Aorta (tissue), 5 donors: ENCODE results near the gene TPST2. TPM values are rescaled to one million over a fixed set of nuclear protein-coding genes. Genes with fewer than 3 reads are reported as not detected.

Experiments
- ATAC-seq: fragments of 200-7000 bp; cut with Tn5 transposase; one replicate; pipeline ENCODE4 v1.9.1; 2022; ENCODE audit warnings: moderate library complexity; ENCODE audit not compliant: low FRiP score
- DNase-seq, 2 donors: peaks; one replicate each; pipeline ENCODE4 v3.0.0-alpha.2; 2020
- H3K27ac ChIP-seq, 2 donors: one replicate each; pipeline ENCODE4 v1.5.1; 2013; ENCODE audit warnings: low read length in 2 of 2, mild to moderate bottlenecking in 2 of 2, moderate library complexity in 2 of 2, control low read depth in 1 of 2, inconsistent platforms in 1 of 2, low read depth in 1 of 2
- H3K27me3 ChIP-seq, 2 donors: one replicate each; pipeline ENCODE4 v1.6.1; 2013; ENCODE audit warnings: control low read depth in 1 of 2, low read length in 1 of 2, mild to moderate bottlenecking in 1 of 2, moderate library complexity in 1 of 2; ENCODE audit not compliant: insufficient read depth in 2 of 2, control insufficient read depth in 1 of 2
- H3K36me3 ChIP-seq, 2 donors: one replicate each; pipeline ENCODE4 v1.6.1; 2013; ENCODE audit warnings: control low read depth in 1 of 2, low read length in 1 of 2, mild to moderate bottlenecking in 1 of 2; ENCODE audit not compliant: insufficient read depth in 2 of 2, control insufficient read depth in 1 of 2
- H3K4me1 ChIP-seq, 2 donors: one replicate each; pipeline ENCODE4 v1.6.1; 2013; ENCODE audit warnings: low read length in 2 of 2, control low read depth in 1 of 2, mild to moderate bottlenecking in 1 of 2, moderate library complexity in 1 of 2; ENCODE audit not compliant: insufficient read depth in 2 of 2, control insufficient read depth in 1 of 2
- H3K4me3 ChIP-seq, 2 donors: one replicate each; pipeline ENCODE4 v1.5.1; 2013; ENCODE audit warnings: low read length in 2 of 2, control low read depth in 1 of 2, mild to moderate bottlenecking in 1 of 2
- H3K9me3 ChIP-seq: one replicate; pipeline ENCODE4 v1.6.1; 2013; ENCODE audit warnings: mild to moderate bottlenecking, low read length; ENCODE audit not compliant: control insufficient read depth
- WGBS, 2 donors: extraction: QIAGEN DNeasy Blood & Tissue Kit; methylation state at CpG; one replicate each; pipeline ENCODE4 v1.1.7; 2013; 5-methylcytosine and 5-hydroxymethylcytosine counted together
- intact Hi-C, 2 donors: fragments of 100-400 bp; cut with DNase I; formaldehyde crosslinking; loops; one replicate each; pipeline versions ENCODE4 v1.14.2 to v1.15.0; 2022
- microRNA-seq, 2 donors: library from miRNA; unstranded; fragments of <30 nt; microRNA quantifications; one replicate each; pipeline ENCODE4 v1.2.0, GENCODE V29; 2020
- polyA plus RNA-seq, 2 donors: library from polyadenylated mRNA; stranded (reverse); fragments of 200-250 nt; gene quantifications; one replicate each; pipeline ENCODE4 v1.2.3, GENCODE V29; 2013
- total RNA-seq, 2 donors: library from RNA; stranded (reverse); fragmentation: NEBNext Ultra II Directional; extraction: Animal tissue kit (Norgen Biotek cat#: 25700); gene quantifications; one replicate each; pipeline ENCODE4 v1.2.1, GENCODE V29; 2021
- donor health status: healthy with polysubstance abuse.
- donor health status: Bipolar disorder and iron deficiency.
- donor health status: DM: no; HTN: no; CAD: no.
- donor health status: DM: no; HTN: no; CAD: no.
- donor health status: DM: yes; HTN: yes; CAD: no.

The TPST2 gene
- total and polyA plus RNA-seq, 4 donors, result 10.8 to 26.7 (median 18.4) TPM

DNA sequence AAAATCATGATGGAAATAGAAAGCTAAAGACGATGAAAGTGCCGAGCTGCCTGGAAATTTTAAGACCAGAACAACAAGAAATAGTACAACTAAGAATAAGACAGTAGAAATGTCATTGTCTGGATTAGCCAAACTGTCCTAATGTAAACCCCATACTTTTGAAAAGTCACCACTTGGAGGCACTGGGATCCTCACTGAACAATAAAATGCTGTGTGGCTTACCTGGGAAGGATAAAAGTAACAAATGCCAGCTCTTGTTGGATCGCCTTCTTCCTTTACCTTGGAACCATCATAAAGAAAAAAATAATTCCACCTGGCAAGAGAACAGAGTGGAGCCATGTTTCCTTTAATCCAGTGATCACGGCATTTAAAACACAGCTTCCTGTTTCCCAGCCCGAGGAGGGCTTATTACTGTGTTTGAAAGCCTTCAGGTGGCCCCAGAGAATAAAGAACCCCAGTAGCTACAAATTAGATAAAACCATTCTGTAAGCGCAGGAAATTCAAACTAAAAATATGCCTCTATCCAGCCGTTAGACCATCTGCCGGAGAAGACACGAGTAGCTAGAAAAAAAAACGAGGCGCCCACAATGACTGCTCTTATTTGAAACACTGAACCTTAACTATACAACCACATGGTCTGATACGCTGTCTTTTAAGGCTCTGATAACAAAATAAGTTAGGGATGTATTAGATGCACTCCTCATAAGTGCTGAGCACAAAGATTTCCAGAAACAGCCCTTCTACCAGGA is 110.7 kb downstream of the TPST2 start:
- Histone ChIP-seq H3K36me3 (peaks cover 0 to 2% of the 10 kb centered on the region in 2 donors), H3K9me3 (no peaks in the 10 kb centered on the region), H3K4me1 (peaks cover 0 to 3% of the 10 kb centered on the region in 2 donors), H3K27me3 (no peaks in the 10 kb centered on the region), H3K4me3 (no peak overlapping the region), H3K27ac (no peak overlapping the region)
- DNase-seq, result no peak
- no peak for ATAC-seq
- 72 to 75% methylated on average over 12 of the region's 12 CpGs for WGBS, 2 donors
- intact Hi-C loops, result no loop called here

DNA sequence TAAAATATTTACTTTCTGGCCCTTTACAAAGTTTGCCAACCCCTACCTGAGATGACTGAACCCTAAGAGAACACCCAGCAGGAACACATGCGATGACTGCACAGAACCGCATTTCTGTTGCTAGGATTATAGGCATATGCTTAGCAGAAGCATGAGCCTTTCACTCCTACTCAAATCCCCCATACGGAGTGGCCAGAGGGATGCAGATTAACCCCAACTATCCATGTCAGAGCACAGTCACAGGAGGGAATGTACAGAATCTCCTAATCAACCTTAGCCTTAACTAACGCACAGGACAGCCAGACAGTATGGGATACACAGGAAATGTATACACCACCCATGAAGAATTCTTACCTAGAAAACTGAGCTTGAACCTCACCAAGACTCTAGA is 112.6 kb downstream of the TPST2 start:
- Histone ChIP-seq H3K27me3 (no peaks in the 10 kb centered on the region), H3K4me3 (no peak overlapping the region), H3K27ac (no peak overlapping the region), H3K4me1 (peaks cover 0 to 3% of the 10 kb centered on the region in 2 donors), H3K9me3 (no peaks in the 10 kb centered on the region), H3K36me3 (peaks cover 0 to 4% of the 10 kb centered on the region in 2 donors)
- WGBS, 2 donors, result 26 to 27% methylated on average over 4 of the region's 4 CpGs
- ATAC-seq, result no peak
- DNase-seq, result no peak
- intact Hi-C loops, result no loop called here

DNA sequence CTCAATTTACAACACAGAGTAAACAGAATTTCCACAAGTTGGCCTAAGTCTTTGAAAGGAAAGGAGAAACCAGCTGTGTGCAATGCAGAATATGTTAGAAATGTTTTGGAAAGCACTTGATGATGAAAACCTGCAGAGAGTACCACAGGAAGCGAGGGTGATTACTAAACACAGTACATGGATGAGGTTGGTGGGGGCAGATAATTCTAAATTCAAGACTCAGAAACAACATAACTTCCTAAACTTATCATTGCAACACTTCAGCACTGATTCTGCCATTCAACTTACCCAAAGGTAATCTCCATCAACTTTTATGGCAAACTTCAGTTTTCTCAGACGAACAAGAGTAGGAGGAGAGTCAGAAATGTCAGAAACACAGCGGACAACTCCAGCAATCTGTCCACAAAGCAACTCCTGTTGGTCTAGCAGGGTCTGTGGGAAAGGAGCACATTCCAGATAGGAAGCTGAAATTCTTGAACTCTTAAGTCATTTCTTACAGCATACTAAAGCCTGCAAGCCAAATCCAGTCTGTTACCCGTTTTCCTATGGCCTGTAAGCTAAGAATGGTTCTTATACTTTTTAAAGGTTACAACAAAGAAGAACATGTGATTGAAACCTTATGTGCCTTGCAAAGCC is 113.1 kb downstream of the TPST2 start:
- WGBS, 2 donors, result 56 to 69% methylated on average over 4 of the region's 4 CpGs
- H3K27me3 ChIP-seq, result no peaks in the 10 kb centered on the region
- H3K4me1 ChIP-seq, result peaks cover 0 to 3% of the 10 kb centered on the region in 2 donors
- H3K4me3 ChIP-seq, result no peak overlapping the region
- intact Hi-C loops, result no loop called here
- no peak overlapping the region for H3K27ac ChIP-seq
- DNase-seq (no peak), ATAC-seq (no peak)
- H3K36me3 ChIP-seq, result peaks cover 0 to 4% of the 10 kb centered on the region in 2 donors
- H3K9me3 ChIP-seq, result no peaks in the 10 kb centered on the region

DNA sequence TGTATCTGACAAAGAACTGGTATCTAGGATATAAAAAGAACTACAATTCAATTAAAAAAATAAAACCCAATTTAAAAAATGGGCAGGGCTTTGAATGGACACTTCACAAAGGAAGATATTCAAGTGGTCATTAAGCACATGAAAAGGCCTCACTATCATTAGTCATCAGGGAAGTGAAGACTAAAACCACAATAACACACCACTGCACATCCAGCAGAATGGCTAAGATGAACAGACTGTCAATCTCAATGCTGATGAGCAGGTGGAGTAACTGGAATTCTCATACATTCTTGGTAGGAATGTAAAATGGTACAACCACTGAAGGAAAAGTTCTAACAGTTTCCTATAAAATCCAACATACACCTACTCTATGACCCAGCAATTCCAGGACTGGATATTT is 115.2 kb downstream of the TPST2 start:
- Histone ChIP-seq H3K9me3 (no peaks in the 10 kb centered on the region), H3K36me3 (peaks cover 11 to 12% of the 10 kb centered on the region in 2 donors), H3K4me3 (no peak overlapping the region), H3K4me1 (peaks cover 0 to 3% of the 10 kb centered on the region in 2 donors), H3K27ac (no peak overlapping the region), H3K27me3 (no peaks in the 10 kb centered on the region)
- DNase-seq (no peak), ATAC-seq (no peak)
- intact Hi-C loops, result no loop called here

Small RNA genes within 50 kb of the gene (microRNA-seq; reads per million reads assigned to microRNA genes)
- gene MIR548J, result 0.99 to 1.2 reads per million in 2 donors

Other genes starting within 250 kb of the TPST2 start
- gene ASPHD2, start 160.9 kb downstream of the TPST2 start, total RNA-seq, result 1 to 10 TPM; 1.5 to 2.6 TPM
- gene ASPHD2, start 160.9 kb downstream of the TPST2 start, polyA plus RNA-seq, result under 1 TPM; 0.36 to 0.63 TPM
- gene HPS4, start 106.3 kb downstream of the TPST2 start, total RNA-seq, result 10 to 100 TPM; 20.5 to 35.6 TPM
- 10 to 100 TPM; 14.7 to 18.0 TPM for gene HPS4, start 106.3 kb downstream of the TPST2 start, polyA plus RNA-seq
- 10 to 100 TPM; 13.0 to 18.4 TPM for gene SRRD, start 106.3 kb downstream of the TPST2 start, total RNA-seq
- gene SRRD, start 106.3 kb downstream of the TPST2 start, polyA plus RNA-seq, result 1 to 10 TPM; 3.6 to 6.4 TPM
- 10 to 100 TPM; 24.7 to 27.7 TPM for gene TFIP11, start 77.7 kb downstream of the TPST2 start, total RNA-seq
- 10 to 100 TPM in 1 of 2 donors, 1 to 10 TPM in 1; 6.1 to 31.4 TPM for gene TFIP11, start 77.7 kb downstream of the TPST2 start, polyA plus RNA-seq
- 1 to 10 TPM; 1.4 TPM for gene CRYBB1, start 27.9 kb upstream of the TPST2 start, total RNA-seq
- 1 to 10 TPM in 1 of 2 donors, under 1 TPM in 1; 0.43 to 4.4 TPM for gene CRYBB1, start 27.9 kb upstream of the TPST2 start, polyA plus RNA-seq
- gene CRYBA4, start 31.8 kb upstream of the TPST2 start, total RNA-seq, result not detected
- gene CRYBA4, start 31.8 kb upstream of the TPST2 start, polyA plus RNA-seq, result not detected
- gene MIAT, start 67.5 kb upstream of the TPST2 start, total RNA-seq, result 1 to 10 TPM; 1.6 to 5.0 TPM
- under 1 TPM in 1 of 2 donors, not detected in 1; 0.28 TPM for gene MIAT, start 67.5 kb upstream of the TPST2 start, polyA plus RNA-seq